RKO (cell line): ENCODE results near the gene LEMD3.

ENCODE experiments used
- DNase-seq: peaks from one replicate; pipeline ENCODE4 v3.0.0-alpha.2; 2016; ENCODE audit warnings: low spot score

LEMD3 gene

GRCh38 chr12:65208964-65209654 lies 39.7 kb downstream of the LEMD3 start:
- DNase-seq = no peak

DNA sequence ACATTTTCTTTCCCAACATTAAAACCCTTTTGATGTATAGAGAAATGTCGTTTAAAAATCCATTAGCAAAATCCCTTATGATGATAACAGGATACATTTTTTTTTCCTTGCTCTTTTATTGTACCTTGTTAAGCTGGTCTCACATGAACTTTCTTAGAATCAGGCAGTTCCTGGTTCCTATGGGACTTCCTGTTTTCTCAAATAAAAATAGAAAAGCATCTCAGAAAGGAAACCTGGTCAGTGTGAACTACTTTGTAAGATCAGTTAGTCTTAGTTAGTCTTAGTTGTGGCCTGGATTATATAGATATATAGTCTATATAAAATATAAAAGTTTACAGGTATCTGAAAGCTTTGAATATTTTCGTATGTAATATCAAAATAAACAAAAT lies 40.3 kb downstream of the LEMD3 start:
- no peak for DNase-seq

DNA sequence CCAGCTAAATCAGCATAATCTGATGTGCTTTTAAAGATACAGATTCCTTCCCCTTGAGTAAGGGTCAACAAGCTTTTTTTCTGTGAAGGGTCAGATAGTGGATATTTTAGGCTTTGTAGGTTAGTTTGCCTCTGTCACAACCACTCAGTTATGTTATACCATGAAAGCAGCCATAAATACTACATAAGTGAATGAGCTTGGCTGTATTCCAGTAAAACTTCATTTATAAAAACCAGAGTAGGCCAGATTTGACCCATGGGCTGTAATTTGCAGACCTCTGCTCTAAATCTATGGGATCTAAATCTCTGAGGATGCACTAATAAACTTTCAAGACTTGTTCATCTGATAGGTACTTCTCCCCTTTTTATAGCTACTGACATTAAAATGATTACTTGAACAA lies 47.7 kb downstream of the LEMD3 start:
- DNase-seq = no peak

DNA sequence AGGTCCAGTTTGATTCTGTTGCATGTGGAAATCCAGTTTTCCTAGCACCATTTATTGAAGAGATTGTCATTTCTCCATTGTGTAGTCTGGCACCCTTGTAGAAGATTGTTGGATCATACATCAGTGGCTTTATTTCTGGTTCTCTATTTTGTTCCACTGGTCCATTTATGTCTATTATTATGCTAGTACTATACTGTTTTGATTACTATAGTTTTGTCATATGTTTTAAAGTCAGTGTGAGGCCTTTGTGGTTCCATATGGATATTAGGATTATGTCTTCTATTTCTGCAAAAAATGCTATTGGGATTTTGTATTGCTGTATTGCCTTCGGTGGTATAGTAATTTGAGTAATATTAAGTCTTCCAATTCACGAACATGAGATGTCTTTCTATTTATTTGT lies 51.4 kb downstream of the LEMD3 start:
- DNase-seq = no peak

- DNase-seq = peak; percentile 43
Observed at GRCh38 chr12:65229441-65229840, 60.1 kb downstream of the LEMD3 start.

- peak; percentile 69 for DNase-seq
Observed at GRCh38 chr12:65232476-65233077, 63.2 kb downstream of the LEMD3 start.

DNA sequence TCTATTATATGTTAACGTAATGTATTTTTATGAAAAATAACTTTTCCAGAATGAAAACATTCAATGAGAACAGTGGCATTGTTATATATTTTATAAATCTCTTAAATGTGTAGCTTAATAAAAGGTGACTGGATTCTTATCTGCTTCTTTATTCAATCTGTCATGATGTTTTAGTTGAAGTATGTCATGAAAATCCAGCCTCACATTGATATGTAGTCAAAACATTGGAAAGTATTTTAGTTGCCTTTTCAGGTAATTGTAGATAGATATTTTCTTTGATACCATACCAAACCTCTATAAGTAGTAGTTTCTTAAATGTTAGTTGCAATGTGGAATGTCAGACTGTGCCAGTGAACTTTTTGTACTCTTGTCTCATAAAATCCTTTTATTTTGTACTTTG lies 67.8 kb downstream of the LEMD3 start:
- no peak for DNase-seq

DNA sequence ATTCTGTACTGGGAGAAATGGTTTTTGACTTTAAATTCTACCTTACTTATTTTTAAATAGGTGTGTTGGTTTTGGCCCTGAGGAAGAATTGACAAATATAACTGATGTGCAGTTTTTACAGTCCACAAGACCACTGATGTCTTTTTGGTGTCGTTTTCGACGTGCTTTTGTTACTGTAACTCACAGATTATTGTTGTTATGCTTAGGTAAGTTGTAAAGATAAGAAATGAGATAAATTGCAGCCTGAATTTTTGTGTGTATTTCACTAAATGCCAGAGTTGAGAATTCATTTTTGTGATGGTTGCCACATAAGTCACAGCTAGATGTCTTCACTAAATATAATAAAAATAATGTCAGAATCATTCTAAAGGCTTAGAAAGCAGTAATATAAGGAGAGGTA lies 69.2 kb downstream of the LEMD3 start:
- no peak for DNase-seq

- DNase-seq = peak; percentile 28
Observed at GRCh38 chr12:65248656-65249633, 79.6 kb downstream of the LEMD3 start.

DNA sequence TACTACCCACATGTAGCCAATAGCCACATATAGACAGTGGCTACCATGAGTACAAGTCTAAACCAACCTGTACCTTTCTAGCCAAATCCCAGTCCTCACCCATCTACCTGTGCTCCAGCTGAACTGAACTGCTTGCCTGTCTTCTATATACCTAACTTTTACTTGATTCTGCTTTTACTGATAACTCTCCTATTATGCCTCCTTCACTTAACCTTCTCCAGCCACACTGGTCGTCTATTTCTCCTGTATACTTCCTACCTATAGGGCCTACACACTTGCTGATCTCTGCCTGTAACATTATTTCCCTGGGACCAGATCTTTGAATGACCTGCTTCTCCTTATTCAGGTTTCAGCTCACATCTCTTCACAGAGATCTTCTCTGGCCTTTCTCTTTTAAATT lies 83.1 kb downstream of the LEMD3 start:
- DNase-seq = no peak

GRCh38 chr12:65257986-65258385 lies 88.6 kb downstream of the LEMD3 start:
- DNase-seq = no peak

DNA sequence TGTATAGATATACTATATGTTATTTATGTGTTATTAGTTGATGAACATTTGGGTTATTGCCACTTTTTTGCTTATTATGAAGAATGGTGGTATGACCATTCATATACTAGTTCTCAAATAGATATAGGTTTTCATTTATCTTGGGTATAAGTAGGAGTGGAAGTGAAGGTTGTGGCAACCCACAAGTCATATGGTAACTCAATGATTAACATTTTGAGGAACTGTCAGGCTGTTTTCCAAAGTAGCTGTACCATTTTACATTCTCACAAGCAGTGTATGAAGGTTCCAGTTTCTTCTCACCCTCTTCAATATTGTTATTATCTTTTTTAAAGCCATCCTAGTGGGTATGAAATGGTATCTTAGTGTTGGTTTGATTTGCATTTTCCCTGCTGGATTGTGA lies 90.1 kb downstream of the LEMD3 start:
- DNase-seq = no peak

GRCh38 chr12:65263777-65264176 lies 94.4 kb downstream of the LEMD3 start:
- no peak for DNase-seq

GRCh38 chr12:65266408-65266807 lies 97.0 kb downstream of the LEMD3 start:
- no peak for DNase-seq

DNA sequence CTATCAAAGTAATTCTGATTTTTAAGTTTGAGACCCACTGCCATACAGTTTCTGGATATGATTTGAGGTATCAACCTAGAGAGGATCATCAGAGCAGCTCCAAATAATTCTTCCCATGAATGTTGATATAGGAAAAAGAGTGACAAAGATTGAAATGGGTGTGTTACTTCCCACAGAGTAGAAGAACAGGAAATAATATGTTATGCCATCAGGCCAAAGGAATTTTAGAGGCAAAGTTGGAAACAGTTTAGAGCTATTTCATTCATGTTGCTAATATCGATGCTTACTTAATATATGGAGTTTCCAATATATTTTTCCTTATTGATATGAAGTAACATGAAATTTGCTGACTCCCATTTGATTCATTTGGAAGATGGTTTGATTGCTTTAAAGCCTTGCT lies 100.2 kb downstream of the LEMD3 start:
- DNase-seq = no peak

GRCh38 chr12:65274602-65275272 lies 105.4 kb downstream of the LEMD3 start:
- no peak for DNase-seq

DNA sequence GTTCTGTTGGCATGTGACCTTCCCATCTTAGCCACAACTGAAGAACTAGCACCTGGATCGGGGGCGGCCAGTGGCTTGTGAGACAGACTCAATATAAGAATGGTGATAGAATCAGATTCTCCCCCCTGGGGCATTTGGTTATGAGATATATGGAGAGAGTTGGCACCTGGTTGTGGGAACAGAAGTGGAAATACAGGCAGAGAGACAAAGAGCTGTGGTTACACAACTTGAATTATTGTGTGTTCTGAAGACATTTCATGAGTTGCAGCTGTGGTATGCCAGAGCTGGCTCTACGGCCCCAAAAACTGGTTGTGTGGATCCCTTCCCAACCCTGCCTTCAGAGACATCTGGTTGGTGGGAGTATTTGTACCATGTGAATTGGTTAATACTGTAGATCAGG lies 106.2 kb downstream of the LEMD3 start:
- DNase-seq = no peak

DNA sequence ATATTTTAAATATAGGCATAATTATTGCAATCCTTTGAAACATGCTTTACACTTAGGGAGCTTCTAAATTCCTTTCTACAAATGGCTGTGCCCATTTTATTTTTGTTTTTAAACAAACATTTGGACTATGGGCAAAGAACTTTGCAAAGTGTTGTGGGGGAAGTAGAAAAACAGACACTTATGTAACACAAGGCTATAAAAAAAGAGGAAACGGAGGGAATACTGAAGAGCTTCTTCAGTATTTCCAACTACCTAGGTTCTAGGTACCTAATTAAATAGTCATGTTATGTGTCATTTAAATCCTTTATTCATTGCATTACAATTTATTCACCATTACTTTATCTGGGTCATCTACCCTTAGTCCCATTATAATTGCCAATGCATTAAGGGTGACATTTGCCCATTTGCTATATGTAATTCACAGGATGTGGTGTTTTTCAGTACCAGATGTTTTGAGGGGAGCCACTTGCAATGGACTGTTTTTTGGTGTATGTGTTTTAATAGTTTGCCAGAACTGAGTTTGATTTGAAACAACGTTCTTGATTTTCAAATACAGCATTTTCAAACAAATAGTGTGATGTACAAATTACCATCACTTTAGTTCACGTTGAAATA lies 107.6 kb downstream of the LEMD3 start:
- no peak for DNase-seq

DNA sequence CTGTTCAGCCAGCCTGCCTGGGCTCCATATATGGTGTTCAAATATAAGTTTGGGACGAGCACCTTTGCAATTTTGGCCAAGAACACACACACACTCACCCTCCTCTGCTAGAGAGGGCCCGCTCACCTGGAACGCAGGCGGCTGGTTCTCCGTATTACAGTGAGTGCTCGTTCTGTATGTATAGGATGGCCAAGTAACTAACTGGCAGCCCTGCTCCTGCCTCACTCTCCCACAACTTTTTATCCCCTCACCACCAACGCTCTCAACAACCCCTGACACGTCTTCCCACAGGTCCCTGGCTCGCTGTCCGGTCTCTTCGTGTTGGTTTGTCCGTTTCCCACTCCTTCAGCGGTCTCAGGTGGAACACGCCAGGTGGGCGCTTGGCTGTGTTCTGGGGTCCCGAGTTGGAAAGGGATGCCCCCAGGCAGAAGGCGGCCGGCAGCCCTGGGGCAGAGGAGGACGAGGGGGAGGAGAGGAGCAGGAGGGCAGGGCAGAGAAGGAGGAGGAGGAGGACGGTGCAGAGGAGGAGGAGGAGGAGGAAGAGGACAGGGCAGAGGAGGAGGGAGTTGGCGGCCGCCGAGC lies 108.7 kb downstream of the LEMD3 start:
- no peak for DNase-seq

DNA sequence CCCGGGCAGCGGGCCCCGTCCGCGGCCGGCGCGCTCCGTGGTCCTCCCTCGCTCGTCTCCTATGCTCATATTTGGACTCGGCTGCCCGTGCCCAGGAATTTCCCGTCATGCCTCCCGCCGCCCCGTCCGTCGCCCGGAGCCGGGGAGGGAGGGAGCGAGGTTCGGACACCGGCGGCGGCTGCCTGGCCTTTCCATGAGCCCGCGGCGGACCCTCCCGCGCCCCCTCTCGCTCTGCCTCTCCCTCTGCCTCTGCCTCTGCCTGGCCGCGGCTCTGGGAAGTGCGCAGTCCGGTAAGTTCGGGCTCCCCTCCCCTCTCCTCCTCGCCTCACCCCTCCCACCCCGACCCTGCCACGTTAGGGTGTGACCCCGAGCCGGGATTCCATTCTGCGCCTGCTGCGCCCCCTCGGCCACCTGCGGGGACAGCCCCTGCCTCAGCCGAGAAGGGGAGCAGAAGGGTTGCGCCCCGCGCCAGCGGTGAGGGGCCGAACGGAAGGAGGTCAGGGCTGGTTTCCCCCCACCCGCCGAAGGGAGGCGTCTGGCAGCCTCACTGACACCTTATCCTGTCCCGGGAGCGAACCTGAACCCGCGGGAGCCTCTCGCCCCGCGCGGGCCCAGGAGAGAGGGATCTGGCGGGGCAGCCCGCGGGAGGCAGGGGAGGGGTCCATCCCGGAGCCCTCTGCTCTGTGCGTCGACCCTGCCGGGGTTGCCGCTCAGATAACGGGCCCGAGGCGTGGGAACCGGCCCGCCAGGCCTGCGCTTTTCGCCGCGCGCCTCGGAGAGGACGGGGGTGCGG lies 109.4 kb downstream of the LEMD3 start, which contains the start of gene MSRB3:
Gene MSRB3 (plus strand): TSS at position 108 of the 793 bp plus-strand sequence. CDS start 29,897 bp downstream, outside the sequence.
- no peak for DNase-seq
